H7 (cell line): ENCODE data around the gene FBXW7. TPM values are rescaled to one million over a fixed set of nuclear protein-coding genes. Genes with fewer than 3 reads are reported as not detected.
A peak's percentile ranks its signal among the peaks of the same experiment; 100 is the strongest.

Experiments used
- DNase-seq: peaks from one replicate; pipeline ENCODE4 v3.0.0; 2012
- H3K27me3 ChIP-seq: 2 replicates; pipeline ENCODE4 v1.6.0; 2011; ENCODE audit warnings: mild to moderate bottlenecking, low read length; ENCODE audit not compliant: control insufficient read depth, insufficient read depth
- H3K36me3 ChIP-seq: replicated peaks from 2 replicates; pipeline ENCODE4 v1.5.1; 2011; ENCODE audit warnings: low read length; ENCODE audit not compliant: control insufficient read depth, insufficient read depth
- H3K4me3 ChIP-seq: 2 replicates; pipeline ENCODE4 v1.5.1; 2011; ENCODE audit warnings: low read depth, mild to moderate bottlenecking, control low read depth, low read length, moderate library complexity; ENCODE audit not compliant: insufficient read depth
- total RNA-seq: library from RNA; depleted of rRNA; stranded (reverse); fragments of >200 nt; shearing (Covaris generic); gene quantifications from 2 replicates; pipeline ENCODE4 v1.2.3, GENCODE V29; 2014

The FBXW7 gene
- total RNA-seq, 1 experiment from 2014 or later: 12.7 TPM

DNA sequence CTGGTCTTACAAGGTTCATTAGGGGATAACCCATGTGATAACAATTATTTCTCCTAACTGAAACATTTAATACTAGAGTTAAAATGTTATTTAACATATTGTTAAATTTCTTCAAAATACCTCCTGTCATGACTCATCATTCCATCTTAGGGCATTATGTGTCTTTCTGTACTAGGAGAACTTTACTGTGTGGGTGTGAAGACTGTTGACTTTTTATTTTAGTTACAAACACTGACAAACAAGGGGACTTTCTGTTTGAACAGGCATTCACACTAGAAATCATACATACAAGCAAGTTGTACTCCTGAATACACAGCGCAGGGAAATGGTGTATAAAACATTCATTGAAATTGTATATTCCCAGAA is 175.9 kb downstream of the FBXW7 start:
- Histone ChIP-seq H3K27me3 (no peaks in the 10 kb centered on the region), H3K36me3 (no peaks in the 10 kb centered on the region)
- DNase-seq: no peak

DNA sequence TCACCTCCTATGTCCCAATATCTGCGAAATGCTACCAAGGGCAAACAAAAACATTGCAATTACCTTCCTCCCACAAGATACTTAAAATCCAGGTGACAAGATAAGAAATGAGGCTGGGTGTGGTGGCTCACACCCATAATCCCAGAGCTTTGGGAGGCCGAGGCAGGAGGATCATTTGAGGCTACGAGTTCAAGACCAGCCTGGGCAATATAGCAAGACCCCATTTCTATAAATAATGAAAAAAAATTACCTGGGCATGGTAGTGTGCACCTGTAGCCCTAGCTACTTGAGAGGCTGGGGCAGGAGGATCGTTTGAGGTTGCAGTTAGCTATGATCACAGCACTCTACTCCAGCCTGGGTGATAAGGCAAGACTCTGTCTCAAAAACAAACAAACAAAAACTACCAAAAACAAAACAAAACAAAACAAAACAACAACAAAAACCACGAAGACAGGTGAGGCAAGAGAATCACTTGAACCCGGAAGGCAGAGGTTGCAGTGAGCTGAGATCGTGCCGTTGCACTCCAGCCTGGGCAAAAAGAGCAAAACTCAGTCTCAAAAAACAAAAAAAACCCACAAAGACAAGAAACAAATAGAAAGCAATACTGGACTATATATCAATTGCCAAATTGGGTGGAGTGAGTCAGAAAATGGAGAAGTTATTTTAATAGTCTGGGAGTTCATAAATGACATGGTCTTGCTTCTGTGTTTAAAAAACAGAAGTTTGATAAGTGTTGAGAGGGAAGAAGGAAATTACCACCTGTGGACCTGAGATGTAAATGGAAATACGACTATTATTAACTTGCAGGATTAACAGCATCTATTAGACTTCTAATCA is 176.5 kb downstream of the FBXW7 start:
- DNase-seq: no peak
- Histone ChIP-seq H3K4me3 (no peak overlapping the region), H3K36me3 (no peaks in the 10 kb centered on the region), H3K27me3 (no peaks in the 10 kb centered on the region)

More for the DNA sequence above, 175.9 kb downstream of the FBXW7 start:
- H3K4me3 ChIP-seq: no peak overlapping the region

DNA sequence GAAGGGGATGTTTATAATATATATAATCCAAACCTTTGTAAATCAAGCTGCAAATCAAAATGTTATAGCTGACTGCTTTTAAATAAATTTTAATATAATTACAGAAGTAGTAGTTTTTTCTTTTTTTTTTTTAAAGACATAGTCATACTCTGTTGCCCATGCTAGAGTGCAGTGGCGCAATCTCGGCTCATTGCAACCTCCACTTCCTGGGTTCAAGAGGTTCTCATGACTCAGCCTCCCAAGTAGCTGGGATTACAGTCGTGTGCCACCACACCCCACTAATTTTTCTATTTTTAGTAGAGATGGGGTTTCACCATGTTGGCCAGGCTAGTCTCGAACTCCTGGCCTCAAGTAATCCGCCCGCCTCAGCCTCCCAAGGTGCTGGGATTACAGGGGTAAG is 178.7 kb downstream of the FBXW7 start:
- DNase-seq: no peak
- no peaks in the 10 kb centered on the region for H3K36me3 ChIP-seq

DNA sequence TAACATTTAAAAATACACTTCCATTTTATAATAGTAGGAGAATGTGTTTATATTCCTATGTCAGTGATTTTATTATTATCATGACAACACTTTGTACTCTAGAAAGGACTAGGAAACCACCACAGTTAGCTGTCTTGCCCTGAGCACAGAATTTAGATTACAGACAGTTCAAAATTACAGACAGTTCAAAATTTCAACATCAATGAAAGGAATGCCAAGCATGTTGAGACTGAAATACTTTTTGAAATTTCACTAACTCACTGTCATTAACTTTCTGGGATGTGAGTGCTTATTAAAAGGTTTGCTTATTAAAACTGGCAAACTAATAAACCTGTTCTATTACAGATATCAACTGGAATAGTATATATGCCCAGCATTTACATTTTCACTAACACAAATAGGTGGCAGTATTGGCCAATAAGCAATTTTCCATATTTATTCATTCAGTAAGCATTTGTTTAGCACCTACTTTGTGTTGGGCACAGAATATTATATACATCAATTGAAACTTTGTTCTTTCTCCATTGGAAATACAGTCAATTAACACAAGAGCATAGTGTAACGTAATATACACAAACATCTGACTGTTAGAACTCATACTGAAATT is 179.4 kb downstream of the FBXW7 start:
- Histone ChIP-seq H3K36me3 (no peaks in the 10 kb centered on the region), H3K4me3 (no peak overlapping the region)
- DNase-seq: no peak

More for the DNA sequence above, 178.7 kb downstream of the FBXW7 start:
- Histone ChIP-seq H3K4me3 (no peak overlapping the region), H3K27me3 (no peaks in the 10 kb centered on the region)

DNA sequence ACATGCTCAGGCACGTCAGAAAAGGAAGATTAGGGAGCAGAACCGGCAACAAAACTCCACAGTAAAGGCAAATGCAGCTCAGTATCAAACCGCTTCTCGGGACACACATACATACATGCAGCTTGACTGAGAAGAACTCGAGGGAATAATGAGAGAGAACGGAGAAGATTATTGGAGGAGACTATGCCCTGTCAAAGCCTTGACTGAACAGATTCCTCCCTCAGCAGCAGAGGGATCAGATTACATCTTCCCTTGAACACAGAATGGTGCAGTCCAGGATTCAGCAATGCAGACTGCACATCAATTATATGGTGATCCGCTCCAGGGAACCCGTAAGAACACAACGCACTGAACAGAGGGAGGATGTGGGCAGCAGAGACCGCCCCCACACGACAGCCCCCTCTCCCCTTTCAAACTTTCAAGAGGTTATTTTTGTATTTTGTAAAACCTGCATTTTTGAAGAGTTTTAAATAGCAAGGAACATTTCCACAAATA is 183.2 kb downstream of the FBXW7 start:
- Histone ChIP-seq H3K4me3 (no peak overlapping the region), H3K36me3 (no peaks in the 10 kb centered on the region), H3K27me3 (no peaks in the 10 kb centered on the region)
- peak; percentile 2 for DNase-seq

More for the DNA sequence above, 179.4 kb downstream of the FBXW7 start:
- no peaks in the 10 kb centered on the region for H3K27me3 ChIP-seq

DNA sequence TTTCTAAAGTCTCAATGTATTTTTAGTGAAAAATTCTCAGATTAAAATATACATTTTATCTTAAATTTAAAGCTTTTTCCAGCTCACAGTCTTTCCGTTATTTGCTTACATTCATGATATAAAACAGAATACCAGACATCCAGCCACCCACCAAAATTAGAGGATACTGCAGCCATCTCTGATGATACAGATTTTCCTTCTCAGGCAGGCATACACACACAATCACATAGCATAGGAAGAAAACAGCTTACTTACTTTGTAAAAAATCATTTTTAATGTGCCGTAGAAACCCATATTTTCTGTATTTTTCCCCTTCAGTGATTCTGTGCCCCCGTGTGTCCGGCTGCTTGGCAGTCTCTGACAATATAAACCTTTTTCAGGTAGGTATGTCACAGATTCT is 183.7 kb downstream of the FBXW7 start:
- no peak for DNase-seq
- no peaks in the 10 kb centered on the region for H3K36me3 ChIP-seq

DNA sequence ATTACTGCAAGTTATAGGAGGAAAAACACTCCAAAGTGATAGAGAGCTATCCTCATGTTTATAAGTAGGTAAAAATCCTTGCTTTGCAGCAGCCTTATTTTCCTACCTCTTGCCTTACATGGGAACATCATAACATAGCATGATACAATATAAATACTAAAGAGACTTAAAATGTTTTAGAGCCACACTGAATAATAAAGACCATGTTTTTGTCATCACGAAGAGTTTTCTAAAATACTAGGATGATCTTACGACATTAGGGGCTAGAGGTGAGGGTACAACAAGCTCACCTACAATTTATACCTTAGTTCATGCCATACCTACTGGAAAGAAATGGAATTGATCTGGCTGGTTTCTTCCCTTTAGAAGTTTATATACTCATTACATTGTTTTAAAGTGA is 184.8 kb downstream of the FBXW7 start:
- no peak for DNase-seq
- Histone ChIP-seq H3K27me3 (no peaks in the 10 kb centered on the region), H3K36me3 (no peaks in the 10 kb centered on the region), H3K4me3 (no peak overlapping the region)

More for the DNA sequence above, 183.7 kb downstream of the FBXW7 start:
- Histone ChIP-seq H3K4me3 (no peak overlapping the region), H3K27me3 (no peaks in the 10 kb centered on the region)

DNA sequence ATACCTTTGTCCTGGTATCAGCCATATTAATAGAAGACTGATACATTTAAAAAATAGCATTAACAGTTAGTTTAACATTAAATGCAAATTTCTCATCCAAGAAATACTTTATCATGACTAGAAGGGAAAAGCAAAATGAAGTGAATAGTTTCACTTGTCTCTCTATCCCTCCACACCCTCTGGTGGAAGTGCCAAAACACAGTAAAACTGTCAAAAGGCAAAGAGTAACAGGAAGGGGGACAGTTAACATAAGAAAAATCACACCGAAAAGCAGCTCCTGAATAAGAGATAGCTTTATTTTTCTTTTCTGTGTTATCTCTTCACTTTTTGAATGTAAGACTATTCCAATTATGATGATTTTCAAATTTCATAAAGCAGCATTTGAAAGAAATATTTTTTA is 187.2 kb downstream of the FBXW7 start:
- H3K27me3 ChIP-seq: no peaks in the 10 kb centered on the region
- peak; percentile 2 for DNase-seq
- no peak overlapping the region for H3K4me3 ChIP-seq
- H3K36me3 ChIP-seq: no peaks in the 10 kb centered on the region

DNA sequence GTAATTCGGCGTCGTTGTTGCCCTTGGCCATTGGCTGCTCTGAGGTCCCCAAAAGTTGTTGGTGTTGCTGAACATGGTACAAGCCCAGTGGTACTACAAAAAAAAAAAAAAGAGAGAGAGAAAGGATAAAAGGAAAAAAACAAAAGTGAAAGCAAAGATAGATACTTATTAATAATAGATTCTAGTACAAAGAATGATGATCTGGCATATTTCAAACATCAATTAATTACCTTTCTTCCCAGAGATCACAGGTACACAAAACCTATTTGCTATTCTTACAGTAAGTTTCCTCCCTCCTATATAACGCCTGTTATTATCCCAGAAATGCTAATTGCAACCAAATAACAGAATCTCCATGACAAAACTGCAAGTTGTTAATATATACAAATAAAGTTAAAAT is 188.9 kb downstream of the FBXW7 start:
- Histone ChIP-seq H3K36me3 (no peaks in the 10 kb centered on the region), H3K27me3 (no peaks in the 10 kb centered on the region), H3K4me3 (no peak overlapping the region)
- no peak for DNase-seq

DNA sequence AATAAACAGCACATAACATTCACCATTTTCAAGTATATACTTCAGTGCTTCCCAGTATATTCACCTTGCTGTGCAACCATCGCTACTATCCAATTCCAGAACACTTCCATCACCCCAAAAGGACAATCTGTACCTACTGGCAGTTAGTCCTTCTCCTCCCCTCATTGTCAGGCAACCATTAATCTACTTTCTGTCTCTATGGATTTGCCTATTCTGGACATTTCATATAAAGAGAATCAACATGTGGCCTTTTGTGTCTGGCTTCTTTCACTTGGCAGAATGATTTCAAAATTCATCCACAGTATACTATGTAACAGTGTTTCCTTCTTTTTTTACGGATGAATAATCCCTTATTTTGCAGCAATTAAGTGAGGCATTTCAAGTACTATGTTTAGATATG is 189.4 kb downstream of the FBXW7 start:
- H3K36me3 ChIP-seq: no peaks in the 10 kb centered on the region
- H3K27me3 ChIP-seq: no peaks in the 10 kb centered on the region
- H3K4me3 ChIP-seq: no peak overlapping the region
- no peak for DNase-seq

DNA sequence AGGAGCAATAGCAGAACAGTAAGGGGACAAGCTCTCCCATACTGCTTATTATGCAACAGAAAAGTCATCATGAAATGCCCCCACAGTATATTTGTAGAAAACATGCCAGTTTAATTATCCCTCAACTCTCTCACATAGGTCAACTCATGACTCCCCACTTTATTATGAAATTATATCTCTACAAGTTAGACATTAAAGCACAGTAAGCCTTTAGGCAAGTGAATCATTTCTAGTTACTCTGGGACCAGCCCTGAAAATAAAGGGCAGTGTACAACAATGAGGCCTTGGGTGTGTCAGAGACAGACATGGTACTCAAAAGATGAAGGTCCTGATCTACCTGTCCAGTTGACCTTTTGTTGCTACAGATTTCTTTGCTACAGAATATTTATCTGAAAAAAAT is 191.9 kb downstream of the FBXW7 start:
- no peaks in the 10 kb centered on the region for H3K36me3 ChIP-seq
- no peaks in the 10 kb centered on the region for H3K27me3 ChIP-seq
- DNase-seq: no peak
- no peak overlapping the region for H3K4me3 ChIP-seq

DNA sequence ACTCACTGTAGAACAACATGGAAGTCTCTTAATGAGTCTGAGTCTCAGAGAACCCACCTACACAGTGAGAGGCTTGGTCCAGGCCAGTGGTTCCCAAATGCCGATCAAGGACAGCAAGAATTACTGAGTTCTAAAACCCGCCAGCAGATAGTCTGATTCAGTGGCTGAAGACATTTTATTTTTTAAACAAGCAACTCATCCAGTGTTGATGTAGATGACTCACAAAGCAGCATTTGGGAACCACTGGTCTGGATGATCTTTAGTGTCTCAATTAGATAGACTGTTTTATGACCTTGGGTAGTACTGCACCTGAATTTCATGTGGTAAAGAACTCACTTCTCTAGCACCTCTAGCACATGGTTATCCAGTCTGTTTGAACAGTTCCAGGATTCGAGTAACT is 193.6 kb downstream of the FBXW7 start:
- Histone ChIP-seq H3K4me3 (no peak overlapping the region), H3K36me3 (no peaks in the 10 kb centered on the region), H3K27me3 (no peaks in the 10 kb centered on the region)
- no peak for DNase-seq

DNA sequence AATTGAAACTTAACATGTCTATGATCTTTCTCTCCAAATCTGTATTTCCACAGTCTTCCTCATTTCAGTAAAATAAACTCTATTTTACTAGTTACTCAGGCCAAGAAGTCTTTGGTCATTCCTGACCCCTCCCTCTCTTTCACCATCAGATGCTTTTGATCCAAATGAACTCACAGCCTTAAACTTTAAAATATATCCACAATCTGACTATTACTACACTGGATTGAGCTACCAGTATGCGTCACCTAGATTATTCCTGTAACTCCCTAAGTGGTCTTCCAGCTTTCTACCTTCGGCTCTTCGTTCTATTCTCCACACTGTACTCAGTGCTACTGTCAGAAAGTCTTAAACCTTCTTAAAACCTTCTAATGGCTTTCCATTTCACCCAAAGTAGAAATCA is 195.1 kb downstream of the FBXW7 start:
- no peaks in the 10 kb centered on the region for H3K27me3 ChIP-seq
- no peak for DNase-seq
- H3K36me3 ChIP-seq: no peaks in the 10 kb centered on the region
- no peak overlapping the region for H3K4me3 ChIP-seq

DNA sequence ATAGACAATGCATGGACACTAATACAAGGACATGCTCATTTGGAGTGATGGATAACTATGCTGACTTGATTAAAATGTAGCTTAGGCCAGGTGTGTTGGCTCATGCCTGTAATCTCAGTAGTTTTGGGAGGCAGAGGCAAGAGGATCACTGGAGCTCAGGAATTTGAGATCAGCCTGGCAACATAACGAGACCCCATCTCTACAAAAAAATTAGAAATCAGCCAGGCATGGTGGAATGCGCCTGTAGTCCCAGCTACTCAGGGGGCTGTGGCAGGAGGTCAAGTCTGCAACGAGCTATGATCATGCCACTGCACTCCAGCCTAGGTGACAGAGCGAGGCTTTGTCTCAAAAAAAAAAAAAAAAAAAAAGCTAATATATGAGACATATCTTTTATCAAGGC is 196.3 kb downstream of the FBXW7 start:
- no peaks in the 10 kb centered on the region for H3K27me3 ChIP-seq
- no peaks in the 10 kb centered on the region for H3K36me3 ChIP-seq
- H3K4me3 ChIP-seq: no peak overlapping the region
- DNase-seq: no peak

DNA sequence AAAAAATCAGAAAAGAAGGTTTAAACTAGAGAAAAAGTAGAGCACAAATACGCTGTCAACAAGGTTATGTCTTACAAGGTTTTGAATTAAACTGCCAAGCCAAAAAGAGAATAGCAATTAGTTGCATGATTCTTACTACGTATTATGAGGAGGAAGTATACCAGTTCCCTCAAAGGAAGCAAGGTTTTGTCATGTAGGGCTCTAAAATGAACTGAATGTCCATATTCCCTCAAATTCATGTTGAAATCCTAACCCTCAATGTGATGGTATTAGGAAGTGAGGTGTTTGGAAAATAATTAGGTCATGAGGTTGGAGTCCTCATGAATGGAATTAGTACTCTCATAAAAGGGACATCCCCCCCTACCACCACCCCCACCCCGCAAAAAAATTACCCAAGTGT is 201.0 kb downstream of the FBXW7 start:
- Histone ChIP-seq H3K27me3 (no peaks in the 10 kb centered on the region), H3K36me3 (no peaks in the 10 kb centered on the region), H3K4me3 (no peak overlapping the region)
- DNase-seq: no peak
